ENCODE data around the gene LGR4.
"Not testable (repeated sequence)": the region's sequence is repeated elsewhere in the genome, so short reads cannot be mapped to it uniquely, and the experiment has no call there.

Gene LGR4

DNA sequence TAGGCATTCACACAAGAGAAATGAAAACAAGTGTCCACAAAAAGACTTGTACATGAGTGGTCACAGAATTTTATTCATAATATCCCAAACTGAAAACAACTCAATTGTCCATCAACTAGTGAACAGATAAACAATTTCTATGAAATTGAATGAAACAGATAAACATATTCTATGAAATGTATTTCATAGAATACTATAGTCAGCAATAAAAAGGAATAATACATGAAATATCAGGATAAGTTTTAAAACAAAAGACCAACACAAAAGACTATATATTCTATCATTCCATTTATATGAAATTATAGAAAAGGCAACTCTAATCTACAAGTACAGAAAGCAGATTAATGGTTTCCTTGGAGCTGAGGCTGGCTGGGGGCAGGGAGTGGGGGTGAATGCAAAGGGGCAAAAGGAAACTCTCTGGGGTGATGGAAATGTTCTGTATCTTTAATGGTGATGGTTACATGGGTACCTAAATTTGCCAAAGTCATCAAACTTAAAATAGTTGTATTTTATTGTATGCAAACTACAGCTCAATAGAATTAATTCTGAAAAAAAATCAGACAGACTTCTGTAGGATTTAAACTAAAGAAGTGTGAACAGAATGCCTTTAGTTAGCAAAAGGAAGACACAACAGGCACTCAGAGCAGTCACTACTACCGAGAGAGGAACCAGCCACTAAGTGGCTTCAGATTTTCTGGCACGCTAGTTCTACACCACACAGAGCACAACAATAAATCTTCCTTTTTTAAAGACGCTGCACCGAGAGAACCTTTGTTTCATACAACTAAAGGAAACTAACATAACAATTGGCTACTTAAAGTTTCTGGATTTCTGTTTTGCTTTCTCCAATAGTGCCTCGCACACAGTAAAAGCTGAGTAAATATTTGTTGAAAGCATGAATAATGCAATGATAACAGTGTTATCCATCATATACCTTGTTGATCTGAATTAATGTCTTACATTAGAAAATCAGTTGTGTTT is 124.9 kb downstream of the LGR4 start:
- DNase-seq (ENCODE audit: low spot score): no peak

DNA sequence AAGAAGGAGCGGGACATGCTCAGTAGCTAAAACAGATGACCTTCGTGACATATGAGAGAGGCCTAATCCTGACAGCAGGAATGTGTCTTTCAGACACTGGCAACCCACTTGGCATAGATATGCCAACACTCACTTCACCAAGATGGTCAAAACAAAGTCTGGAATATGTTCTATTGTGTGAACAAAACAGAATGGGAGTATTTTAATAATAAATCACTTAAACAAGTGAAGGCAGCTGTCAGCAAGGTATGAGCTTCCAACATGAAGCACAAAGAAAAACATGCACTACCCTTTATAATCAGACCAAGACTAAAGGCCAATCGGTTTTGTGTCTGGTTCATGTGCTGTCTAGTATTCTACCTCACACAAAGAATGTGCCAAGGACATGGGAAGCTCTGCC is 132.6 kb downstream of the LGR4 start:
- DNase-seq (ENCODE audit: low spot score): no peak

DNA sequence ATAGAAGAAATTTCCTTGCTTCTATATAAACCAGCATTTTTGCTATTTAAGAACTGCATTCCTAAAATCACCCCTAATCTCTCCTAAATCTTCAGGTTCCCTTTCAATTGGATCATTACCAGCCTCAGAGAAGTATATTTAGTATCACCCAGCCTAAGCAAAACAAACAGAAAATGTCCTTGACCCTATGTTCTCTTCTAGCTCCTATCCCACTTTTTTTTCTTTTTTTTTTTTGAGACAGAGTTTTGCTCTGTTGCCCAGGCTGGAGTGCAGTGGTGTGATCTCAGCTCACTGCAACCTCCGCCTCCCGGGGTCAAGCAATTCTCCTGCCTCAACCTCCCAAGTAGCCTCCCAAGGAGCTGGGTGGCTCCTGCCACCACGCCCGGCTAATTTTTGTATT is 137.8 kb downstream of the LGR4 start:
- DNase-seq (ENCODE audit: low spot score): not testable (repeated sequence)

DNA sequence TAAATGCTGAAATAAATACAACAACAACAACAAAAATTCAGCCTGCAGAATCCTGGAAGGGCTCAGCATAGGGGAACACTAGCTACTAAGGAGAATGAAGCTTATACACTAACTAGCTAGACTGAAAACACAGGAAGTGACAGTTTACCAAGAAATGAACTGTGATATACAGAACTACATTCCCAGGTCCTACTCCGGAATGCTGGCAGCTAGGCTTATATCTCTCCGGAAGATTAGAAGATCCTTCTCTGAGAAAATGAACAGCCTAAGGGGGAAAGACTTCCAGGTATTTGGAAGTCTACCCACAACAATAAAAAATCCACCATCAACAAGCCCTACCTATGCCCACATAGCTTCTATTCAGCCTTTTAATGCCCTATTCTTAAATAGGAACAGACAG is 140.6 kb downstream of the LGR4 start:
- DNase-seq (ENCODE audit: low spot score): no peak

DNA sequence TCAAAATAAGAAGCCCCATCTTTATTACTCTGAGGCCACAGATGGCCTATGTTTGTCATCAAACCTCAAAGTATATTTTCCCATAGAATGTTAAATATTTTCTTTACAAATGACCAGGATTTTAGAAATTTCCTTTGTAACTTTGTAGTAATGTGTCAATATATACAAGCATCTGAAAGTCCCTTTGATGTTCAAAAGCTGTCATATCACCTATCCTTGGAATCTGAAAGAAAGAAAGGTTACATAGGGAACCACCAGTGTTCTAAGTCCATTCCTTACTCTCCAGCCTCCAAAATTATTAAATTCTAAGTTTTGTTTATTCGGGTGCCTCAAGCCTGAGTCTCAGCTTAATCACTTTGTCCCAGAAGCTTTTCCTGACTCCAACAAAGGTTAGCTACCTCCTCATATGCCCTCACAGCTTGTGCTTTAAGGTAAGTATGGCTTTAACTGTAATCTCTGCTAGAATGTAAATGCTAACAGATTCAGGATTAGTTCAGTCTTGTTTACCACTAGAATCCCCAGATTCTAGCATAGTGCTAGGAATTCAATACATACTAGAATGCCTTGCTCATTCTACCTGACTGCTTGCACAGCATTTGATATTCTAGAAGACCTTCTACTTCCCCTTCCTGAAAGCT is 141.8 kb downstream of the LGR4 start:
- no peak for DNase-seq (ENCODE audit: low spot score)

DNA sequence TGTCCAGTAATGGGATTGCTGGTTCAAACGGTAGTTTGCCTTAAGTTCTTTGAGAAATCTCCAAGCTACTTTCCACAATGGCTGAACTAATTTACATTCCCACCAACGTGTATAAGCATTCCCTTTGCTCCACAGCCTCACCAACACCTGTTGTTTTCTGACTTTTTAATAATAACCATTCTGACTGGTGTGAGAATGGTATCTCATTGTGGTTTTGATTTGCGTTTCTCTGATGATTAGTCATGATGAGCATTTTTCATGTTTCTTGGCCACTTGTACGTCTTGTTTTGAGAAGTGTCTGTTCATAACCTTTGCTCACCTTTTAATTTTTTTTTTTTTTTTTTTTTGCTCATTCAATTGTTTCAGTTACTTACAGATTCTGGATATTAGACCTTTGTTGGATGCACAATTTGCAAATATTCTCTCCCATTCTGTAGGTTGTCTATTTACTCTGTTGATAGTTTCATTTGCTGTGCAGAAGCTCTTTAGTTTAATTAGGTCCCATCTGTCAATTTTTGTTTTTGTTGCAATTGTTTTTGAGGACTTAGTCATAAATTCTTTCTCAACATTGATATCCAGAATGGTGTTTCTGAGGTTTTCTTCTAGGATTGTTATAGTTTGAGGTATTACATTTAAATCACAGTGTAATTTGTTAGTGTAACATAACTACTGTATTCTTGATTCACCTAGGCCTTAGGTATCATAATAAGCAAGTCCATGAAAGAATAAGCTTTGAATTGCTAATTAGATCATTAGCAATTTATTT is 142.5 kb downstream of the LGR4 start:
- no peak for DNase-seq (ENCODE audit: low spot score)

DNA sequence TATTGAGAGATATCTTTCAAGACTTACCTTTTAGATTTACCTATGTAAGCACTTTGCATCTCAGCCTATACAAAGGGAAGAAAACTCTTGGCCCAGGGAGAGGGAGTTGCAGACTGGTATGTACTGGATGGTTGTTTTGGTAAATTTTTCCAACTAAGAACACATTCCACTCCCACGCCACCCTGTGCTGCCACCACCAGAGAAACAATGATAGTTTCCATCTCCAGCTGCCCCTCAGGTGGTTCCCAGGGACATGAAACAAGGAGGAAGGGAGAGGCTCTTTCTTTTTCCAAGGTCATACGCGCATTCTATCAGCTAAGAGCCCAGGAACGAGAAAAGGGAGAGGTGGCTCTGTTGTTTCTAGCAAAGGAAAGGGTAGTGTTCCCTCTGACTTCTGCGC is 144.0 kb downstream of the LGR4 start:
- no peak for DNase-seq (ENCODE audit: low spot score)

DNA sequence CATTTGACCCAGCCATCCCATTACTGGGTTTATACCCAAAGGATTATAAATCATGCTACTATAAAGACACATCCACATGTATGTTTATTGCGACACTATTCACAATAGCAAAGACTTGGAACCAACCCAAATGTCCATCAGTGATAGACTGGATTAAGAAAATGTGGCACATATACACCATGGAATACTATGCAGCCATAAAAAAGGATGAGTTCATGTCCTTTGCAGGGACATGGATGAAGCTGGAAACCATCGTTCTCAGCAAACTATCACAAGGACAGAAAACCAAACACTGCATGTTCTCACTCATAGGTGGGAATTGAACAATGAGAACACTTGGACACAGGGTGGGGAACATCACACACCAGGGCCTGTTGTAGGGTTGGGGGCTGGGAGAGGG is 145.5 kb downstream of the LGR4 start:
- not testable (repeated sequence) for DNase-seq (ENCODE audit: low spot score)

DNA sequence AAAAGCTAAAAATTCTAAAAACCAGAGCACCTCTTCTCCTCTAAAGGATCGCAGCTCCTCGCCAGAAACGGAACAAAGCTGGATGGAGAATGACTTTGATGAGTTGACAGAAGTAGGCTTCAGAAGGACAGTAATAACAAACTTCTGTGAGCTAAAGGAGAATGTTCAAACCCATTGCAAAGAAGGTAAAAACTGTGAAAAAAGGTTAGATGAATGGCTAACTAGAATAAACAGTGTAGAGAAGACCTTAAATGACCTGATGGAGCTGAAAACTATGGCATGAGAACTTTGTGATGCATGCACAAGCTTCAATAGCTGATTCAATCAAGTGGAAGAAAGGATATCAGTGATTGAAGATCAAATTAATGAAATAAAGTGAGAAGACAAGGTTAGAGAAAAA is 150.4 kb downstream of the LGR4 start:
- not testable (repeated sequence) for DNase-seq (ENCODE audit: low spot score)

DNA sequence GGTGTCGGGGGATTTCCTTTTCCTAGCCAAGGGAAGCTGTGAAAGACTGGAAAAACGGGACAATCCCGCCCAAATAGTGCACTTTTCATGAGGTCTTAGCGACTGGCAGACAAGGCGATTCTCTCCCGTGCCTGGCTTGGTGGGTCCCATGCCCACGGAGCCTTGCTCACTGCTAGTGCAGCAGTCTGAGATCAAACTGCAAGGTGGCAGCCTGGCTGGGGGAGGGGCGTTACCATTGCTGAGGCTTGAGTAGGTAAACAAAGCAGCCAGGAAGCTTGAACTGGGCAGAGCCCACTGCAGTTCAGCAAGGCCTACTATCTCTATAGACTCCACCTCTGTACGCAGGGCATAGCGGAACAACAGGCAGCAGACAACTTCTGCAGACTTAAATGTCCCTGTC is 151.2 kb downstream of the LGR4 start:
- DNase-seq (ENCODE audit: low spot score): not testable (repeated sequence)

DNA sequence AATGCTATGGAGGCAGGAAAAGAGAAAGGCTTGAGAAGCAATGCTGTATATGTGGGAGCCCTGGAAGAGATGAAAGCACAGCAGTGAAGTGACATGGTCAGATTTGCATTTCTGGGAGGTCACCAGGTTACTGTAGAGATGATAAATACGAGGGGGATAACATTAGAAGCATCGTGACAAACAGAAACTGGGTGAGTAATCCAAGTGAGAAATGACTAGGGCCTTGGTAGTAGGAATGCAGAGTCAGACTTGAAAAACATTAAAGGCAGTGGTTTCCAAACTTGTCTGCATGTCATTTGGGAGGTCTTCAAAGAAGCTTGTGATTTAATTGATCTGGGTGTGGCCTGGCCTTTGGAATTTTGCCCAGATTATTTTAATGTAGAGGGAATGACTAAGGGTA is 153.5 kb downstream of the LGR4 start:
- no peak for DNase-seq (ENCODE audit: low spot score)

DNA sequence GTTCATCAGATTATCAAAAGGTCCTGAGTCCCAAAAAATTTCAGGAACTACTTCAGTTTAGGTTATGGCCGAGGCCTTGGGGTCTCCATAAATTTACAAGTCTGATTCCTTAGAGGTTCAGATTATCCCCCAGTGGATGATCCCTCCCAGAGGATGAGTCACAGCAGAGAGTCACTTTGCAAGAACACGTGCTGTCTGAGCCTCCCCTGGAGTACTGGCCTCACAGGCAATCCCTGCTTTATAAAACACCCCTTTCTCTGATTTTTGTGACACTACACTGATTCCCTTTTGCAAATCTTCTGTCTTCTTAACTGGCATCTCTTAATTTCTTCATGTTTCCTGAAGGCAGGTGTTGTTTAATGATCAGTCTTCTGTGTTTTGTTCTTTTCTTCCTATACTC is 154.8 kb downstream of the LGR4 start:
- DNase-seq (ENCODE audit: low spot score): no peak
